ENCODE measurements around the gene DCP1B.

The DCP1B gene

DNA sequence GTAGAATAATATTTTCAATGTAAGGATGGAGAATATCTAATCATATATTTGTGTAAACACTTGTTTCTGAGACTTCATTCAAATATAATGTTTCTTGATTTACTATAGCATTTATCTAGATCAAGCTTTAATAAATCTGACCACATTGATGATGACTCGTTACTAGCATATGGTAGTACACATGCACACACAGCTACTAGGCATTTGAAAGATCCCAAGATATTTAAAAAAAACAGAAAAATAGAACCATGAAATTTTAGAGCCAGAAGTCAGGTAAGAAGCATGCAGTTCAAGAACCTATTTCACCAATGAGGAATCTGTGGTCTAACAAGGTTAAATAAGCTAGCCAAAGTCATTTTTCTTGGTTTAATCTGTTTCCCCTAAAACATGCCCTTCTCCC lies 32.0 kb downstream of the DCP1B start:
- peaks cover 3% of the 10 kb centered on the region; the same call in 1 of the 2 replicates for H3K4me1 ChIP-seq (ENCODE audit: insufficient read depth, low read length)
- H3K27me3 ChIP-seq (ENCODE audit: insufficient read depth, low read length) = no peaks in the 10 kb centered on the region
- no peak overlapping the region for H3K27ac ChIP-seq (ENCODE audit: low read depth, low read length)
- no peak overlapping the region for H3K9ac ChIP-seq (ENCODE audit: low read depth, low read length)
- 86% methylated on average over 1 of the region's 1 CpG for WGBS
- no peak overlapping the region for H3K4me3 ChIP-seq (ENCODE audit: low read length)
- H3K9me3 ChIP-seq (ENCODE audit: insufficient read depth, low read depth, low read length) = no peaks in the 10 kb centered on the region
- H3K36me3 ChIP-seq (ENCODE audit: insufficient read depth, low read length) = no peaks in the 10 kb centered on the region

DNA sequence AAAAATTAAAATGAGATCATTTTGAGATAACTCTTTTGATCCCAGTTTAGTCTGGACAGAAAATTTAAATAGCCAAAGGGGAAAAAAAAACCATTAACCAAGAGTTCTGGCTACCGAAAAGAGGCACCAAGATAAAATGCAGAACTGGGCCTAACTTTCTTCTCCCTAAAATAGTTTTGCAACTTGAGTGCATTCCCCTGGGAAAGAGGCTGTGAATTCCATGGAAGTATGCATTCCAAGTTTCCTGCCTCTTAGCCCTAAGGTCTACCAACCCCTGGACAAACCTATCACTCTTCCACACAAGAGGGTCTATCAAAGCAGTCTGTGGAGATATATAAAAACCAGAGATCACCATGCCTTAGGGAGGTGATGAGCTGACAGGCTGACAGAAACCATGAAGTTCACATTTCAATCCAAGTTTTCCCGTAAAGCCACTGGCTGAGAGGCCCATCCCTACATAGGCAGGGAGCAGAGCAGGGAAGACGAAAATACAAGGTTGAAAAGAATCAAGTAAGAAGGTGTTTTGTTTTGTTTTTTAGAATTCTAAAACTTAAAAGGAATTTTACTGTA lies 33.8 kb downstream of the DCP1B start:
- no peak overlapping the region for H3K4me3 ChIP-seq (ENCODE audit: low read length)
- no peak overlapping the region for H3K9ac ChIP-seq (ENCODE audit: low read depth, low read length)
- peaks cover 3% of the 10 kb centered on the region for H3K4me1 ChIP-seq (ENCODE audit: insufficient read depth, low read length)
- H3K9me3 ChIP-seq (ENCODE audit: insufficient read depth, low read depth, low read length) = no peaks in the 10 kb centered on the region
- peaks cover 6% of the 10 kb centered on the region; the same call in 1 of the 2 replicates for H3K36me3 ChIP-seq (ENCODE audit: insufficient read depth, low read length)
- H3K27me3 ChIP-seq (ENCODE audit: insufficient read depth, low read length) = no peaks in the 10 kb centered on the region
- H3K27ac ChIP-seq (ENCODE audit: low read depth, low read length) = no peak overlapping the region
- WGBS = 94% methylated on average over 3 of the region's 3 CpGs

DNA sequence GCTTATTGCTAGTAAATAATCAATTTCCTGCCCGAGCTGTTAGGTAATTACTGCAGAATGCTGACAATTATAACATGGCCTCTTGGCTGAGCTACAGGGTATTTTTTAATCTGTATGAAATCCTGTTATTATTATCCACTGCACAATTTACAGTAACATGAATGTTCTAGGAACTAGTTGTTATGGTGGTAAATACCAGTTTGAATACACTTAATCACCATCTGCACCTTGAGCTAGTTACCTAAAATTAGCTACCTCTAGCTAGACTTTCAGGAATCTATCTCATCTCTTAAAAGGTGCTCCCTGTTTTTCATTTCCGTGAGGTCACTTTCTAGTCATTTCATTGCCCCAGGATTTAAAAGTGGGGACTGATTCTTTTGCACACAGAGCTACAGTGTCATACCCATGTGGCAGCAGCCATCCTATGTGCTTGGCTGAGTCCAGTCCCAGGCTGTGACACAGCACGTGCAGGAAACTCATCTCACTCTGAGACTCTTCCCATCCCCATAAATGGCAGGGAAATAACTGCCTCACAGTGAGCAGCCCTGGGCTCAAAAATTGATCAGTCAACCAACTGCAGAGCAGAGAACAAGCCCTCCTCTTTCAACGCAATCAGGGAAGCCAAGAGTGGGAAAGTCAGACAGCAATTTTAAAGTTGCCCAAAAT lies 37.6 kb downstream of the DCP1B start:
- H3K9ac ChIP-seq (ENCODE audit: low read depth, low read length) = no peak overlapping the region
- H3K27ac ChIP-seq (ENCODE audit: low read depth, low read length) = no peak overlapping the region
- WGBS = 94% methylated on average over 4 of the region's 4 CpGs
- peaks cover 3% of the 10 kb centered on the region for H3K4me1 ChIP-seq (ENCODE audit: insufficient read depth, low read length)
- no peaks in the 10 kb centered on the region for H3K9me3 ChIP-seq (ENCODE audit: insufficient read depth, low read depth, low read length)
- H3K4me3 ChIP-seq (ENCODE audit: low read length) = no peak overlapping the region
- H3K36me3 ChIP-seq (ENCODE audit: insufficient read depth, low read length) = peaks cover 36% of the 10 kb centered on the region
- H3K27me3 ChIP-seq (ENCODE audit: insufficient read depth, low read length) = no peaks in the 10 kb centered on the region

DNA sequence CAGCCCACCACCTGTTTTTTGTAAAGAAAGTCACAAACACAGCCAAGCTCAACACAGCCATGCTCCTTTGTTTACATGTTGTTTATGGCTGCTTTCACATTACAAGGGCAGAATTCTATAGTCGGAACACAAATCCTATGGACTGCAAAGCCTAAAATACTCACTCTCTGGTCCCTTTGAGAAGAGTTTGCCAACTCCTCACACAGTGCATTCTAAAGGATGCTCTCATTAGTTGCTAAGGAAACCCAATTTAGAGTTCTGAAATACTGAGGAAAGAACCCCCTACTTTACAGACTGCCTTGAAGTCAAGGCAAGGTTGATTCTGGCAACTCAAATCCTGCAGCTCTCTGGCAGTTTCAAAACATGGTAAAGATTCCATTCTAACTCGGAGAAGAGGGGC lies 38.3 kb downstream of the DCP1B start:
- Histone ChIP-seq H3K27me3 (ENCODE audit: insufficient read depth, low read length) (no peaks in the 10 kb centered on the region), H3K9ac (ENCODE audit: low read depth, low read length) (no peak overlapping the region), H3K9me3 (ENCODE audit: insufficient read depth, low read depth, low read length) (no peaks in the 10 kb centered on the region), H3K4me3 (ENCODE audit: low read length) (no peak overlapping the region), H3K36me3 (ENCODE audit: insufficient read depth, low read length) (peaks cover 43% of the 10 kb centered on the region), H3K27ac (ENCODE audit: low read depth, low read length) (no peak overlapping the region), H3K4me1 (ENCODE audit: insufficient read depth, low read length) (no peaks in the 10 kb centered on the region; the same call in 1 of the 2 replicates)
- 85% methylated on average over 2 of the region's 2 CpGs for WGBS

DNA sequence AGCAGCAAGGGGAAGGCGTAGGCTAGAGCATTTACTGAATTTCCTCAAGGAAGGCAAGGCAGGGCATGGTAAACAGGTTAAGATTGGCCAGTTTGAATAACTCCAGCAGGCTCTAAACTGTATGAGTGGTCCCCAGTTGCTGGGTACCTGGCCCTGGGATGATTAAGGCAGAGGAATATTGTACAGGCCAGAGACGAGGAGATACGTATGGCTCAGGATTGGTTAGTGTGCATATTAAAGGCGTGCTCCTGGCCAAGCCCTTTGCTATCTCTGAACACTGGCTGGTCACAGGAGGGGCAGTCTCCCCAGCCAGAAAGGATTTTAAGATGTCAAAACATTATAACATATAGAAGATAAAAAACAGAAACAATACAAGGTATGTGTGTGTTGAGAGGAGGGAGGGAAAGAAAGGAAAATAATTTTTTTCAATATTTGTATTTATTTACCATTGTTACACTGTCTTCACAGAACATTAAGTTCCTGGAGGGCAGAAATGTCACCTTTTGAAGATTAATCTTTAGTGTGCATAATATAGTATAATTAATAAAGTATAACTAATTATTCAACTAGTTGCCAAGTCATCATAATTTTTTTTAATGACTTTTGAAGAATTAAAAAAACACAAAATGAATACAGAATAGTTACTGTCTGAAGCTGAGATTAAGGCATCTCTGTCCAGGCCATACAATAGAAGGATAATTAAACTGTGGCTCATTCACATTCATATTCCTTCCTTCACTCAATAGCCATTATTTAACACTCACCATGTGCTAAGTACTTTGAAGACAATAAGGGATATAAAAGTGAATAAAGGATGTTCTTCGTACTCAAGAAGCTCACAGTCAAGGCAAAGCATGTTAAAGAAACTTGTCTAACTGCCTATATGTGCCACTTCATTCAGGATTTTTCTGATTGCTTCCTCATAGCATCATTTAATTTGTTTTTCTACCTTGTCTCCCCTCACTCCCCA lies 41.9 kb downstream of the DCP1B start:
- Histone ChIP-seq H3K9me3 (ENCODE audit: insufficient read depth, low read depth, low read length) (no peaks in the 10 kb centered on the region), H3K27ac (ENCODE audit: low read depth, low read length) (no peak overlapping the region), H3K36me3 (ENCODE audit: insufficient read depth, low read length) (peaks cover 59% of the 10 kb centered on the region), H3K4me1 (ENCODE audit: insufficient read depth, low read length) (no peaks in the 10 kb centered on the region; the same call in 1 of the 2 replicates), H3K9ac (ENCODE audit: low read depth, low read length) (no peak overlapping the region), H3K27me3 (ENCODE audit: insufficient read depth, low read length) (no peaks in the 10 kb centered on the region), H3K4me3 (ENCODE audit: low read length) (no peak overlapping the region)
- 95% methylated on average over 5 of the region's 5 CpGs for WGBS

DNA sequence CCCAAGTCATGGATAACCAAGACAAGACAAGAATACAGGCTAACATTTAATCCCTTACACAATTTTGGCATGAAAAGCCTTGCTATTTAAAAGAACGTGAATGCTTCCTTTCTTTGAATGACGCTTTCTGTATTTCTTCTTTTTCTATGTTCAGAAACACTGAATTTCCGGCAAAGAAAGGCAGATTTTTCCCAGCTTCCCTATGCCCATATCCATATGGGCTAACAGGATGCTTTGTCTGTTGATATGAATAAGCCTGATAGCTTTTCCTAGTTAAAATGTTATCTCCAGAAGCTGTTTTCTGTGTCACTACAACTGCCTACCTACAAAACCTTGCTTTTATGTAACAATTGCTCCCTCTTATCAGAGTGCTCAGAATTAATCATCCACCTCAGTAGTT lies 47.5 kb downstream of the DCP1B start:
- peaks cover 46% of the 10 kb centered on the region for H3K36me3 ChIP-seq (ENCODE audit: insufficient read depth, low read length)
- no peak overlapping the region for H3K27ac ChIP-seq (ENCODE audit: low read depth, low read length)
- H3K4me3 ChIP-seq (ENCODE audit: low read length) = no peak overlapping the region
- no peak overlapping the region for H3K9ac ChIP-seq (ENCODE audit: low read depth, low read length)
- no peaks in the 10 kb centered on the region for H3K9me3 ChIP-seq (ENCODE audit: insufficient read depth, low read depth, low read length)
- H3K4me1 ChIP-seq (ENCODE audit: insufficient read depth, low read length) = no peaks in the 10 kb centered on the region
- H3K27me3 ChIP-seq (ENCODE audit: insufficient read depth, low read length) = no peaks in the 10 kb centered on the region
- WGBS = 90% methylated on average over 3 of the region's 3 CpGs

DNA sequence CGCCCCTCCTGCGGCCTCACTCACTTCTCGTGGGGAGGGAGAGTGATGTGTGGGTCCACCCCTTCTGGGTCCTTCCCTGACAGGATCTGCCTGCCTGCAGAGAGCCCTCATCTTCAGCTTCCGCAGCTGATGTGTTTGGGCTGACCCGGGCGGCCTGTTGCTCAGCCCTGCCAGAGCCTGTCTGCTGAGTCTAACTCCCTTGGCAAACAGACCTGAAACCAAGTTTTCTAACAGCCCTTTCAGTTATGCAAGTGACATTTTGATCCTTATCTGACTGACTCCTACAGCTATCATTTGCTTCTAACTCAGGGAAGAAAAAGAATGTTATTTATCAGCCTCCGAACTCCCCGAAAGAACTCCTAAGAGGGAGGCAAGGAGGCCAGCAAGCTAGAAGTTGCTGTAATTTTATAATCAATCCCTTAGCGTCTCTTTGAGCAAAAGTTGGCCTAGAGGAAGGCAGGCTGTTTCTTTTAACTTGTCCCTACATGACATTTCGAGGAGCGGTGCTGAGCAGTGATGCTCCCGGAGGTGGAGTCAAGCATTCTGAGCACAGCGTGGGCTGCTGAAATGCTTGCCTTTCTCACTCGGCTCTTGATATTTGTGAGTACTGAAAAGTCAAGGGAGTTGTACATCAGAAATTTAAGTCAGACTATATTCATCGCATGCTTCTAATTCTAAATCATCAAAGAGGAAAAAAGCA lies 54.3 kb downstream of the DCP1B start:
- H3K9me3 ChIP-seq (ENCODE audit: insufficient read depth, low read depth, low read length) = peaks cover 2% of the 10 kb centered on the region; the same call in 1 of the 2 replicates
- no peak overlapping the region for H3K4me3 ChIP-seq (ENCODE audit: low read length)
- no peak overlapping the region for H3K9ac ChIP-seq (ENCODE audit: low read depth, low read length)
- peaks cover 80% of the 10 kb centered on the region for H3K36me3 ChIP-seq (ENCODE audit: insufficient read depth, low read length)
- peaks cover 10% of the 10 kb centered on the region for H3K4me1 ChIP-seq (ENCODE audit: insufficient read depth, low read length)
- WGBS = 93% methylated on average over 14 of the region's 15 CpGs
- no peak overlapping the region for H3K27ac ChIP-seq (ENCODE audit: low read depth, low read length)
- H3K27me3 ChIP-seq (ENCODE audit: insufficient read depth, low read length) = no peaks in the 10 kb centered on the region

DNA sequence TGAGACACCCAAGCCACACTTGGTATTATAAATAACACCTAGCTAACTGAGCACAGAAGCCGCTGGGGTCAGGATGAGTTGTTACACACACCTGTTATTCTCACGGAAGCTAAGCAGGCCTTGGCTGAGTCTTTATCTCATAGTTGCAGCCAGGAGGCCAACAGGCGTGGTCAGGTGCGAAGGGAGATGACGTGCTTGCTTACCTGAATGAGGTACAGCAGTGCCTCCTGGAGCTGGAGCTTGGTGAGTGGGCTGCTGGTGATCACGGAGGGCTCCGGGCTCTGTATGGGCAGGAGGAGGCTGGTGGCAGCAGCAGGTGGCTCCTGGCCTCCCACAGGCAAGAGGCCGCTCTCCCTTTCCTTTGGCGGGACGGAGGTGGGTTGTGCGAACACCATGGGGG lies 55.4 kb downstream of the DCP1B start:
- 96% methylated on average over 11 of the region's 11 CpGs for WGBS
- Histone ChIP-seq H3K9ac (ENCODE audit: low read depth, low read length) (no peak overlapping the region), H3K4me1 (ENCODE audit: insufficient read depth, low read length) (peaks cover 10% of the 10 kb centered on the region)

DNA sequence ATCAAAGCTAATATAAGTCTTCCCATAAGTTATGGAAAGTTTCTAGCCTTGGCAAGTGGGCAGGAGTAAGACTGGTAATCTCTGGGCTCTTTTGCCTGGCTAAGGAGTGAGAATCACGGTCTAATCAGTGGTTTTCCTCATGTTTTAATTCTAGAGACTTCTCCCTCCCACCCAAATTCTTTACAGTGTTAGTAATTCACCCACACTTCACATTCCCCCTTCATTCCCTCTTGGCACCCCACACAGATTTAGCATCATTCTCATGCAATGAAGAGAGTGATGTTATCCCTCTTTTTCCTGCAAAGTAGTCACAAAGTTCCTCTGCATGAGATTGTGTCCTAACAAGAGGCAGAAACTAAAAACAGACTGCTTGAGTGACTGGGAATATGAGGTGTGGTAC lies 57.2 kb downstream of the DCP1B start:
- H3K9me3 ChIP-seq (ENCODE audit: insufficient read depth, low read depth, low read length) = peaks cover 2% of the 10 kb centered on the region; the same call in 1 of the 2 replicates
- H3K36me3 ChIP-seq (ENCODE audit: insufficient read depth, low read length) = peaks cover 60% of the 10 kb centered on the region
- WGBS = 40% methylated on average over 1 of the region's 1 CpG
- H3K9ac ChIP-seq (ENCODE audit: low read depth, low read length) = no peak overlapping the region
- H3K27ac ChIP-seq (ENCODE audit: low read depth, low read length) = peak overlapping the region; percentile 70; the same call in 1 of the 2 replicates
- no peak overlapping the region for H3K4me3 ChIP-seq (ENCODE audit: low read length)
- H3K27me3 ChIP-seq (ENCODE audit: insufficient read depth, low read length) = no peaks in the 10 kb centered on the region
- peaks cover 10% of the 10 kb centered on the region for H3K4me1 ChIP-seq (ENCODE audit: insufficient read depth, low read length)

More for the DNA sequence above, 55.4 kb downstream of the DCP1B start:
- Histone ChIP-seq H3K36me3 (ENCODE audit: insufficient read depth, low read length) (peaks cover 72% of the 10 kb centered on the region), H3K27me3 (ENCODE audit: insufficient read depth, low read length) (no peaks in the 10 kb centered on the region), H3K27ac (ENCODE audit: low read depth, low read length) (no peak overlapping the region), H3K4me3 (ENCODE audit: low read length) (no peak overlapping the region), H3K9me3 (ENCODE audit: insufficient read depth, low read depth, low read length) (peaks cover 2% of the 10 kb centered on the region; the same call in 1 of the 2 replicates)

DNA sequence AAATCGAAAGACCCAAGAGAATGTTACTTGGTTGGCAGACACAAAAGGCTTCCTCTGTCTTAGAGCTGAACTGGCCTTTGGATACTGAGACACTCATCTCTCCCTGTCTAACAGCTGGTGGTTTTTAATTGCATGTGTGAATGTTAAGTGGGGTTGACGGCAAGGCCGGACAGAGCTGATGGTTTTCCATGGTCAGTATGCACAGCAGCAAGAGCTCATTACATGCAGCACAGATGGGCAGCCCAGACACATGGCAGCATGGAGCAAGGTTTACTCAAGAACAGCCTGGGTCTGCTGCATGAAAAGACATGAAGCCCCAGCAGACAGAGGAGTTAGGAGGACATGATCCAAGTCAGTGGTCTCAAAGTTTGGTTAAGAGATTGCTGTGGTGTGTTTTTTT lies 58.0 kb downstream of the DCP1B start:
- Histone ChIP-seq H3K27ac (ENCODE audit: low read depth, low read length) (no peak overlapping the region), H3K9me3 (ENCODE audit: insufficient read depth, low read depth, low read length) (peaks cover 2% of the 10 kb centered on the region; the same call in 1 of the 2 replicates), H3K4me3 (ENCODE audit: low read length) (no peak overlapping the region), H3K9ac (ENCODE audit: low read depth, low read length) (no peak overlapping the region), H3K36me3 (ENCODE audit: insufficient read depth, low read length) (peaks cover 54% of the 10 kb centered on the region), H3K4me1 (ENCODE audit: insufficient read depth, low read length) (peaks cover 10% of the 10 kb centered on the region), H3K27me3 (ENCODE audit: insufficient read depth, low read length) (no peaks in the 10 kb centered on the region)
- 91% methylated on average over 3 of the region's 3 CpGs for WGBS
